Neutrophil (primary cell): ENCODE results near the gene OGG1.

Experiments used
- H3K27ac ChIP-seq: fragments of 200-600 bp; sonication (generic); 2 replicates; pipeline ENCODE4 v1.5.1; 2016; ENCODE audit warnings: mild to moderate bottlenecking, moderate library complexity
- H3K27me3 ChIP-seq: fragments of 200-600 bp; sonication (generic); 2 replicates; pipeline ENCODE4 v1.6.0; 2016; ENCODE audit warnings: mild to moderate bottlenecking
- H3K36me3 ChIP-seq: fragments of 200-600 bp; sonication (generic); 2 replicates; pipeline ENCODE4 v1.5.1; 2017
- H3K4me1 ChIP-seq, 2 experiments: fragments of 200-600 bp in 1 of 2; sonication (generic) in 1 of 2; 1 replicate in 1 of 2; 2 replicates in 1 of 2; pipeline versions ENCODE4 v1.5.1 to v1.6.1; 2013 to 2016; ENCODE audit warnings: low read depth in 1 of 2, low read length in 1 of 2, mild to moderate bottlenecking in 1 of 2, moderate library complexity in 1 of 2; ENCODE audit not compliant: control insufficient read depth in 1 of 2, insufficient read depth in 1 of 2
- H3K4me3 ChIP-seq, 2 experiments: fragments of 200-600 bp in 1 of 2; sonication (generic) in 1 of 2; 1 replicate in 1 of 2; 2 replicates in 1 of 2; pipeline ENCODE4 v1.5.1; 2013 to 2016; ENCODE audit warnings: low read depth in 1 of 2, low read length in 1 of 2, mild to moderate bottlenecking in 1 of 2, moderate library complexity in 1 of 2
- H3K9me3 ChIP-seq: fragments of 200-600 bp; sonication (generic); 2 replicates; pipeline ENCODE4 v1.5.1; 2016
- CTCF ChIP-seq: fragments of 200-600 bp; sonication (generic); IDR thresholded peaks from 2 replicates; pipeline ENCODE4 v1.5.1; 2016; ENCODE audit warnings: antibody characterized with exemption

Gene OGG1

GRCh38 chr3:9736831-9737230 is 12.9 kb upstream of the OGG1 start:
- Histone ChIP-seq H3K27ac (no peak overlapping the region), H3K4me3 (no peak overlapping the region), H3K27me3 (no peaks in the 10 kb centered on the region), H3K36me3 (peaks cover 75% of the 10 kb centered on the region), H3K4me1 (peaks cover 13 to 19% of the 10 kb centered on the region in 2 experiments), H3K9me3 (no peaks in the 10 kb centered on the region)
- TF ChIP-seq CTCF, result no peak

DNA sequence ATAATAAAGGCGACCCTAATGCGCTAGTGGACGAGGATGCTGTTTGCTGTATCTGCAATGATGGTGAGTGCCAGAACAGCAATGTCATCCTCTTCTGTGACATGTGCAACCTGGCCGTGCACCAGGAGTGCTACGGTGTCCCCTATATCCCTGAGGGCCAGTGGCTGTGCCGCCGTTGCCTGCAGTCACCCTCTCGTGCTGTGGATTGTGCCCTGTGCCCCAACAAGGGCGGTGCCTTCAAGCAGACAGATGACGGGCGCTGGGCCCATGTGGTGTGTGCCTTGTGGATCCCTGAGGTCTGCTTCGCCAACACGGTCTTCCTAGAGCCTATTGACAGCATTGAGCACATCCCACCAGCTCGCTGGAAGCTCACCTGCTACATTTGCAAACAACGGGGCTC is 10.6 kb upstream of the OGG1 start:
- Histone ChIP-seq H3K4me3 (no peak overlapping the region), H3K27me3 (no peaks in the 10 kb centered on the region), H3K4me1 (peaks cover 0 to 4% of the 10 kb centered on the region in 2 experiments), H3K36me3 (peaks cover 95% of the 10 kb centered on the region), H3K27ac (no peak overlapping the region), H3K9me3 (no peaks in the 10 kb centered on the region)
- no peak for TF ChIP-seq CTCF

DNA sequence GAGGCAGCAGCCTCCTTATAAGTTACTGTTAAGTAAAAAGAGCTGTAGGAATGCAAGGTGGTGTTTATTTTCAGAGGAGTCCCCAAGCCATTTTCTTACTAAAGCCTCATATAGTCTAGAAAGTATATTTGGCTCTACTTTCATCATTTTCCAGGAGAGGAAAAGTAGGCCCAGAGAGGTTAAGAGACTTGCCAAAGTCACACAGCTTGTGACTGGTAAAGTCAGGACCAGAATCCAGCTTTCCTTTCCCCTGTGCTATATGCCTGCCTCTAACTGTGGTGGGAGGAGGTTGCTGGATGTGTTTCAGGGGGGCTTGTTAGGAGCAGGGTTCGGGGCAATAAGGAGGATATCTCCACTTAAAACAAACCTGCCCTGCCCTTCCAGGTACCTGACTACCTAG is 7.2 kb upstream of the OGG1 start:
- Histone ChIP-seq H3K9me3 (no peaks in the 10 kb centered on the region), H3K27ac (no peak overlapping the region), H3K36me3 (peaks cover 100% of the 10 kb centered on the region), H3K4me1 (no peaks in the 10 kb centered on the region), H3K4me3 (no peak overlapping the region), H3K27me3 (no peaks in the 10 kb centered on the region)
- TF ChIP-seq CTCF, result no peak

- Histone ChIP-seq H3K9me3 (no peaks in the 10 kb centered on the region), H3K27me3 (no peaks in the 10 kb centered on the region), H3K27ac (no peak overlapping the region), H3K36me3 (peaks cover 100% of the 10 kb centered on the region), H3K4me1 (no peaks in the 10 kb centered on the region), H3K4me3 (no peak overlapping the region)
- TF ChIP-seq CTCF, result no peak
These were observed 6.2 kb upstream of the OGG1 start for GRCh38 chr3:9743548-9743947.

DNA sequence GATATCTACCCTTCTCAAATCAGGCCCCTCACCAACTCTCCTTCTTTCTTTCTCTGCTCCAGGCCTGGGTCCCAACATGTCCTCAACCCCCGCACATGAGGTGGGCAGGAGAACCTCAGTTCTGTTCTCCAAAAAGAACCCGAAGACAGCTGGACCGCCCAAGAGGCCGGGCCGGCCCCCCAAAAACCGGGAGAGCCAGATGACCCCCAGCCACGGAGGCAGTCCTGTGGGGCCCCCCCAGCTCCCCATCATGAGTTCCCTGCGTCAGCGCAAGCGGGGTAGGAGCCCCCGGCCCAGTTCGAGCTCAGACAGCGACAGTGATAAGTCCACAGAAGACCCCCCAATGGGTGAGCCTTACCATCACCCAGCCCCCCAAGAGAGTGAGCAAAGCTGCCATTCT is 5.6 kb upstream of the OGG1 start:
- H3K36me3 ChIP-seq, result peaks cover 96% of the 10 kb centered on the region
- TF ChIP-seq CTCF, result no peak
- H3K27ac ChIP-seq, result no peak overlapping the region
- H3K4me1 ChIP-seq, result peaks cover 2 to 4% of the 10 kb centered on the region in 2 experiments
- H3K4me3 ChIP-seq, result no peak overlapping the region
- H3K9me3 ChIP-seq, result no peaks in the 10 kb centered on the region
- H3K27me3 ChIP-seq, result no peaks in the 10 kb centered on the region

DNA sequence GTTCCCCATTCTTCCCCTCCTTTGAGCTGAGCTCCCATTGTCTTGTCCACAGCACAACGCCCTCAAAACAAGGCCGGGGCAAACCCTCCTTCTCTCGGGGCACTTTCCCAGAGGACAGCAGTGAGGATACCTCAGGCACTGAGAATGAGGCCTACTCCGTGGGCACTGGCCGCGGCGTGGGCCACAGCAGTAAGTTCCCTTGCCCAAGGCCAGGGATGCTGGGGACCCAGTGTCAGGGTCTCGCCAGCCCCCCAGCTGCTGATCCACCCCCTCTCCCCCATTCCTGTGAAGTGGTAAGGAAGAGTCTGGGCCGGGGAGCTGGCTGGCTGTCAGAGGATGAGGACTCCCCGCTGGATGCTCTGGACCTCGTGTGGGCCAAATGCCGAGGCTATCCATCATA is 4.2 kb upstream of the OGG1 start:
- H3K27ac ChIP-seq, result no peak overlapping the region
- no peaks in the 10 kb centered on the region for H3K27me3 ChIP-seq
- peaks cover 82% of the 10 kb centered on the region for H3K36me3 ChIP-seq
- H3K4me1 ChIP-seq, result peaks cover 10 to 13% of the 10 kb centered on the region in 2 experiments
- no peaks in the 10 kb centered on the region for H3K9me3 ChIP-seq
- no peak overlapping the region for H3K4me3 ChIP-seq
- TF ChIP-seq CTCF, result no peak
